ENCODE measurements around the gene UVRAG.
"Not testable (repeated sequence)": the region's sequence is repeated elsewhere in the genome, so short reads cannot be mapped to it uniquely, and the experiment has no call there.

Gene UVRAG

DNA sequence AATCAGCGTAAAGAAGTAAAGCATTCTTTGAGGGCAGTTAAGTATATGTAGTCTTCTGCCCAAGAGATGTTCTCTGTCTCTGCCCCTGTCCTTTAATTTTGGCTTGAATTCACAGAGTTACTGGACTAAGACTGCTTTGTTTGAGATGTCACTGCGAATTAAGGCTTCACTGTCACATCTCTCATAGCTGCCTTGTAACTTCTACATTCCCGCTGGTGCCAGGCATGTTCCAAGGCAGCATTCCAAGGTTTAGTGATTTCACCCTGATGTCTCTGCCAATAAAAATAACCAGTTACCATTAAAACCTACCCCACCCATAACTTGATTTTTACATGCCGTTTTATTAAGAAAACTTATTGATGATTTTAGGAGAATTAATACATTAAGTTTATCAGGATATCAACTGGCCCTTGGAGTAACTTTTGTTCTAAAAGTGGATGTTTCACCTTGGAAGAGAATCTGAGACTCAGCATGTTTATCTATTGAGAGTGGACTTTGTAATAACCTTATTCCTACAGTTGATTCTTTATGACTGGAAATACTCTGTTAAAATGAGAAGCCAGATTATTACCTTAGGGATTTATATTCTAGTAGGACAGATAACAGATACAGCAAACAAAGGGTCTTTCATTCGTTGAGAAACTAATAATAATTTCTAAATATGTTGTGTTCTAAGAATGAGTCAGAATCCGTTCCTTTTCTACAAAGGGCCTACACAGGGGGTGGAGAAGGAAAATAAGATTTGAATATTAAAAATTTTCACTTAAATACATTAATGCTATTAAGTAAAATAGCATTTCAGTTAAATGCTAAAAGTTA, 110.2 kb downstream of the UVRAG start:
- DNase-seq: peak; percentile 54

- DNase-seq: peak; percentile 19
Measured at GRCh38 chr11:75925785-75926164, 110.8 kb downstream of the UVRAG start.

GRCh38 chr11:75929706-75930105, 114.7 kb downstream of the UVRAG start:
- DNase-seq: no peak

GRCh38 chr11:75930534-75930933, 115.5 kb downstream of the UVRAG start:
- DNase-seq: no peak

GRCh38 chr11:75931124-75931523, 116.1 kb downstream of the UVRAG start:
- peak; percentile 49 for DNase-seq

GRCh38 chr11:75933736-75934135, 118.7 kb downstream of the UVRAG start:
- DNase-seq: not testable (repeated sequence)

DNA sequence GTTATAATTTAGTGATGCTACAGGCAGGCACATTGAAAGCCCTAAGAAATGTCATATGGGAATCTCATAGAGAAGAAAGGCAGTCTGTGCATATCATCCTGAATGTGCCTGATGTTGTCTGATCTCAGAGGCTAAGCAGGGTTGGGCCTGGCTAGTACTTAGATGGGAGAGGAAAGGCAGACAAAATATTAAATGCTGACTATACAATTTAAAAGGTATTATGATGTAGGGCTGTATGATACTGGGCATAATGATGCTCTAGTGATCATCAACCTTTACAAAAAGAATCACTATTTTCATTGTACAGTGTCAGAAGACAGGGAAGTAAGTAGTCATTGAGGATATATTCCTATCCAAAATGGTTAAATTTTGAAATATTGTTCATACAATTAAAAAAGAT, 119.8 kb downstream of the UVRAG start:
- no peak for DNase-seq

GRCh38 chr11:75938543-75938942, 123.5 kb downstream of the UVRAG start:
- DNase-seq: no peak

GRCh38 chr11:75939516-75939915, 124.5 kb downstream of the UVRAG start:
- DNase-seq: no peak

GRCh38 chr11:75939992-75940391, 125.0 kb downstream of the UVRAG start:
- DNase-seq: no peak

GRCh38 chr11:75940911-75941310, 125.9 kb downstream of the UVRAG start:
- no peak for DNase-seq

DNA sequence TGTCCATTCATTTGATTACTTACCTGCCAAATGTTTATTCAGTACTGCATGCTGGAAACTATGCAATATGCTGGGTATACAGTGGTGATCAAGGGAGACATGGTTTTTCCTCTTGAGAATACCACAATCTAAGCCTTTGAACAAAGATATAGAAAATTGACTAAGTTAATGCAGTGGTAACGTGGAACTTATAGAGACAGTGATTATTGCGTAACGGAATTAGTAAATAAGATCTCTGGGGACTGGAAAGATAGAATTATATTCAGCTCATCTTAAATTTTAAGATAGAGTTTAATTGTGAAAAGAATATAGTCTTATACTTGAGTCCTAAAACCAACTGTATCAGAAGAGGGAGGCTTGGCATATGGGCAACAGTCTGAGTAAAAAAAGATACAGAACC, 129.5 kb downstream of the UVRAG start:
- no peak for DNase-seq

- DNase-seq: no peak
Measured at GRCh38 chr11:75945446-75945845, 130.4 kb downstream of the UVRAG start.

- DNase-seq: no peak
Measured at GRCh38 chr11:75945947-75946346, 130.9 kb downstream of the UVRAG start.

DNA sequence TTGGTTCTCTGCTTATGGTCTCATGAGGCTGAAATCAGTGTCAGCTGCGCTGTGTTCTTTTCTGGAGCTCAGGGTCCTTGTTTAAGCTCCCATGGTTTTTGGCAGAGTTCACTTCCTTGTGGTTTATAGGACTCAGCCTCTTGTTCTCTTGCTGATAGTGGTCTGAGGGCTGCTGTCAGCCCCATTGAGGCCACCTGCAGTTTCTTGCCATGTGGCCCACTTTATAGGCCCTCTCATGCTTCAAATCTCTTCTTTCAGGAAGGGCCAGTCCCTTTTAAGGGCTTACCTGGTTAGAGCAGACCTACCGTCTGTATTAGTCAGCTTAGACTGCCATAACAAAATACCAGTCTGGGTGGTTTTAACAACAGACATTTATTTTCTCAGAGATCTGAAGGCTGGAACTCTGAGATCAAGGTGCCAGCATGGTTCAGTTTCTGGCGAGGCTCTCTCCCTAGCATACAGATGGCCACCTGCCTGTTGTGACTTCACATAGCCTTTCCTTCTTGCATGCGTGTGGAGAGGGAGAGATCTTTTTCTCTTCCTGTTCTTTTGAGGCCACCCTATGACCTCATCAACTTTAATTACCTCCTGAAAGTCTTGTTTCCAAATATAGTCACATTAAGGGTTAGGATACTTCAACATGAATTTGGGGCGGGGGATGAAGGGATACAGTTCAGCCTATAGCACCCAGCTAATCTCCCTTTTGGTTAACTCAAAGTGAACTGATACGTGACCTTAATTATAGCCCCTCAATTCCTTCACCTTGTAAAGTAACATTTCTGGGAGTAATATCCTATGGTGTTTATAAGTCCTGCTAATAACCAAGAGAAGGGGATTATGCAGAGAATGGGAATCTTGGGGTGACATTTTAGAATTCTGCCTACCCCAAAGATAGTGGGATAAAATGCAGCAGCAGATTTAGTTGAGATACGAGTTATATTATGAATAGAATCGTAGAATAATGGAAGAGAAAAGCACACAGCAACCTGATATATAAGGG, 131.8 kb downstream of the UVRAG start:
- DNase-seq: peak; percentile 56

GRCh38 chr11:75949023-75949672, 134.1 kb downstream of the UVRAG start:
- peak; percentile 21 for DNase-seq

- no peak for DNase-seq
Measured at GRCh38 chr11:75950141-75950540, 135.1 kb downstream of the UVRAG start.

- DNase-seq: peak; percentile 30
Measured at GRCh38 chr11:75954039-75954438, 139.0 kb downstream of the UVRAG start.

GRCh38 chr11:75955443-75955842, 140.4 kb downstream of the UVRAG start:
- no peak for DNase-seq

DNA sequence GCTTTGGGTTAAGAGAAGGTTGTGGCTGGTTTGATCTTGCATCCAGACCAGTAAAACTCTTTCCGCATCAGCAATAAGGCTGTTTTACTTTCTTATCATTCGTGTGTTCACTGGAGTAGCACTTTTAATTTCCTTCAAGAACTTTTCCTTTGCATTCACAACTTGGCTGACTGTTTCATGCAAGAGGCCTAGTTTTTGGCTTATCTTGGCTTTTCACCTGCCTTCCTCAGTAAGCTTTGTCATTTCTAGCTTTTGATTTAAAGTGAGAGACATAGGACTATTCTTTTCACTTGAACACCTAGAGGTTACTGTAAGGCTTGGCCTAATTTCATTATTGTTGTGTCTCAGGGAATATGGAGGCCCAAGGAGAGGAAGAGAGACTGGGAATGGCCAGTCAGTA, 144.5 kb downstream of the UVRAG start:
- no peak for DNase-seq

GRCh38 chr11:75964071-75964470, 149.1 kb downstream of the UVRAG start:
- no peak for DNase-seq

DNA sequence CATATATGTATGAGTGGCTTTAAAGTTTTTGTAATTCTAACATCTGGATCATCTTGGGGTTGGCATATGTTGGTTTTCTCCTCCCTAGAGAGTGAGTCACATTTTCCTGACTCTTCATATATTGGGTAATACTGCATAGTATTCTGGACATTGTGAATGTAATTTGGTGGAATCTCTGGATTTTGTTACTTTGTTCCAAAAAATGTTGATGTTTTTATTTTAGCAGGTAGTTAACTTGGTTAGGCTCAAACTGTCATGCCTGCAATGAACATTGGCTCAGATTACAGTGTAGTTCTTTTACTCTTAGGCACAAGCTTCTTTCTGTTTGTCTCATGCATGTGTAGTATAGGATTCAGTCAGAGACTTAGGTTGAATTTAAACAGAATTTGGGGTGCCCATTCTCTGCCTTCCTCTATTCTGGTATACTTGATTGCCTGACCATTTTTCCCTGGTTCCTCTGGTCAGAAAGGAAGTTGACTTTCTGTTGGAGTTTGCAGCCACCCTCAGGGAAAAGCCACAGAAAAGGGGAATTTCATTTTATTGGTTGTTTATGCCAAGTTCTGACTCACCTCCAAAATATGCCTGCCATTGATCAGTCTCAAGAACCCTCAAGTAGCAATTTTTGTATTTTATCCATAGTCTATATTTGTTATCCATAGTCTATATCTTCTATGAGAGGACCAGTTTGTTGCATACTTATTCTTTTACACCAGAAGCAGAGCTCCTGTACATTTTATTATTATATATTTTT, 151.7 kb downstream of the UVRAG start:
- DNase-seq: peak; percentile 92

Measured in fibroblast of skin of scalp (primary cell).